Hematopoietic multipotent progenitor cell treated with erythropoietin and hydrocortisone succinate and interleukin-3 and kit ligand, for 8 days (in vitro differentiated cells): ENCODE data around the gene PRR23B.

ENCODE experiments used
- DNase-seq: peaks from one replicate; pipeline ENCODE4 v3.0.0-alpha.2; 2015

Gene PRR23B

DNA sequence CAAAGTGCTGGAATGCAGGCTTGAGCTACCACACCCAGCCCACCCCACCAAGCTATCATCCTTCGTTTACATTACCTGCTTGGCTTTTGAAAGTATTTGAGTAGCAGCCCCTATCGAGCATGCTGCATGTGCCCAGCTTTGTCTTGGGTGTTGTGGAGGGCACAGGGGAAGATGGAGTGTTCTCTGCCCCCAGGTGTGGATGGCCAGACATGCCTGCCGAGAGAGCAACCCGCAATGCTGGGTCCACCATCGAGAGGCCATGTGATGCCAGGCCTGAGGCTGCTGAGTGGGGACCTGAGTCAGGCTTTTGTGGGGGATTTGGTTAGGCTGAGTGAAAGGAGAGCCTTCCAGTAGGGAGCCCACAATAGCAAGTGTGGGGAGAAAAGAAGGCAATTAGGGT is 47.8 kb downstream of the PRR23B start:
- DNase-seq = no peak

DNA sequence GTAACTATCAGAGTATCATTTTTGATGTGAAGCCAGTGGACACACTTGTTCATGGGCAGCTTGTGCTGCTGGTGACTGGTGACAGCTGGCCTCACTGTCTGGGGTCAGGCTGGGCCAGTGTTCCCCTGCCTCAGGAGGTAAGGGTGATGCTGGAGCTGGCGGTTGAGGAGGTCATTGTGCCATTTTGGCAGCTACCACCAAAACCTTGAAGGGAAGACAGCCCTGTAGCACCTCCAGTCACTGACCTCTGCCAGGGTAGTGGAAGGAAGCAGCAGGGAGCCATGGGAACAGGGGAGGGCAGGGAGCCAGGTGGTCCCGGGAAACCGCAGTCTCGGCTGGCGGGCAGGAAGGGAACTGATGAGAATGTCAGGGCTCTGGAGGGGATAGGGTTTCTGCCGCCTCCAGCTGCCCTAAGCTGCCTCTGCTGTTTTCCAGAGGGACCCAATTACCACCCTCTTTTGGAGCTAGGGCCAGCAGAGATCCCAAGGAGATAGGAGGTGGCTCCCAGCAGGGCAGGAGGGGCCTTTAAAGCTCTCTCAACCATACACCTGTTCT is 48.9 kb downstream of the PRR23B start:
- no peak for DNase-seq
